HepG2 (cell line): ENCODE results near the gene OR8J1. TPM values are rescaled to one million over a fixed set of nuclear protein-coding genes. Genes with fewer than 3 reads are reported as not detected.

Experiments
- ATAC-seq: fragments of 200-7000 bp; cut with Tn5 transposase; 3 replicates; pipeline ENCODE4 v1.9.1; 2020; ENCODE audit warnings: mild to moderate bottlenecking, moderate library complexity
- BruUV-seq: library from RNA; stranded (reverse); fragments of 400-500 nt; replicated peaks from 2 replicates; lab custom pipeline; 2021; lab: Mats Ljungman, UMichigan
- CTCF ChIA-PET: fragments of 300-600 bp; formaldehyde crosslinking; extraction: SDS; loops from one replicate; lab custom pipeline; 2021; ENCODE audit warnings: low total read pairs, inconsistent platforms, low intra/inter-chr PET ratio; lab: Yijun Ruan, JAX
- POLR2A ChIA-PET: fragments of 350-600 bp; sonication (Branson Sonifier 250); formaldehyde crosslinking; loops from one replicate; lab custom pipeline; 2020; ENCODE audit warnings: antibody characterized with exemption, inconsistent platforms; lab: Yijun Ruan, JAX
- DNase-seq: peaks from one replicate; pipeline ENCODE4 v3.0.0-alpha.2; 2015; ENCODE audit warnings: low spot score
- FAIRE-seq: peaks from 3 replicates; lab custom pipeline; 2011; peaks lifted over from hg19 to GRCh38; lab: Jason Lieb, UNC
- H2AFZ ChIP-seq: one replicate; pipeline ENCODE4 v1.6.1; 2011; ENCODE audit warnings: low read length, inconsistent platforms
- H3K27ac ChIP-seq: fragments of 300-600 bp; 3 replicates; pipeline ENCODE4 v1.8.0; 2011; ENCODE audit warnings: mixed run types, mild to moderate bottlenecking, mixed read lengths, low read length, inconsistent platforms; ENCODE audit not compliant: insufficient read depth; ENCODE audit errors: extremely low read length
- H3K27me3 ChIP-seq, 2 experiments: fragments of 200-600 bp in 1 of 2; 2 replicates in 1 of 2; 3 replicates in 1 of 2; pipeline versions ENCODE4 v1.6.0 to v1.8.0; 2011; ENCODE audit warnings: low read length in 2 of 2, mild to moderate bottlenecking in 2 of 2, moderate library complexity in 2 of 2, inconsistent platforms in 1 of 2; ENCODE audit not compliant: insufficient read depth in 2 of 2, control insufficient read depth in 1 of 2
- H3K36me3 ChIP-seq, 2 experiments: fragments of 200-600 bp in 1 of 2; replicated peaks in 1 of 2; 2 replicates in 1 of 2; 3 replicates in 1 of 2; pipeline versions ENCODE4 v1.5.1 to v1.8.0; 2011; ENCODE audit warnings: low read length in 2 of 2, inconsistent platforms in 1 of 2; ENCODE audit not compliant: insufficient read depth in 2 of 2, control insufficient read depth in 1 of 2
- H3K4me1 ChIP-seq: 2 replicates; pipeline ENCODE4 v1.5.1; 2012; ENCODE audit warnings: low read length, inconsistent platforms; ENCODE audit not compliant: insufficient read depth
- H3K4me2 ChIP-seq: 2 replicates; pipeline ENCODE4 v1.6.0; 2011; ENCODE audit warnings: low read depth, low read length, inconsistent platforms
- H3K4me3 ChIP-seq, 3 experiments: fragments of 200-600 bp in 1 of 3; sonication (generic), shearing (Covaris generic) in 1 of 3; replicated peaks in 1 of 3; 2 replicates each; pipeline ENCODE4 v1.5.1; 2011 to 2016; ENCODE audit warnings: low read length in 3 of 3, inconsistent platforms in 2 of 3, low read depth in 2 of 3, mild to moderate bottlenecking in 2 of 3, control low read depth in 1 of 3, mixed read lengths in 1 of 3; ENCODE audit not compliant: insufficient read depth in 1 of 3
- H3K79me2 ChIP-seq: one replicate; pipeline ENCODE4 v1.6.1; 2011; ENCODE audit warnings: low read length, inconsistent platforms; ENCODE audit not compliant: insufficient read depth
- H3K9ac ChIP-seq: 2 replicates; pipeline ENCODE4 v1.6.0; 2011; ENCODE audit warnings: mild to moderate bottlenecking, low read depth, low read length, inconsistent platforms; ENCODE audit not compliant: insufficient read depth
- H3K9me3 ChIP-seq: 2 replicates; pipeline ENCODE4 v1.5.1; 2012; ENCODE audit warnings: mild to moderate bottlenecking, low read length
- H4K20me1 ChIP-seq: 2 replicates; pipeline ENCODE4 v1.6.0; 2011; ENCODE audit warnings: inconsistent platforms, mild to moderate bottlenecking, low read length, moderate library complexity; ENCODE audit not compliant: insufficient read depth
- ATM ChIP-seq: fragments of 450-650 bp; IDR thresholded peaks from 2 replicates; pipeline ENCODE4 v1.7.1; 2017; ENCODE audit warnings: mild to moderate bottlenecking, borderline replicate concordance
- CEBPB ChIP-seq: IDR thresholded peaks from 2 replicates; pipeline ENCODE4 v1.6.1; 2011; ENCODE audit warnings: low read depth, low read length, improper control_type of control experiment, borderline replicate concordance
- DR1 ChIP-seq: sonication (generic); formaldehyde crosslinking; IDR thresholded peaks from 2 replicates; pipeline ENCODE4 v1.8.0; 2021; ENCODE audit warnings: mild to moderate bottlenecking, missing genetic modification reagents, inconsistent platforms
- HCFC1 ChIP-seq: fragments of 150-350 bp; IDR thresholded peaks from 2 replicates; pipeline ENCODE4 v1.6.1; 2014; ENCODE audit warnings: low read depth, low read length
- HDAC1 ChIP-seq: sonication (generic); formaldehyde crosslinking; IDR thresholded peaks from 2 replicates; pipeline ENCODE4 v1.5.1; 2020; ENCODE audit warnings: mild to moderate bottlenecking, missing genetic modification reagents
- NAIF1 ChIP-seq: sonication (generic); formaldehyde crosslinking; IDR thresholded peaks from 2 replicates; pipeline ENCODE4 v1.5.0; 2020; ENCODE audit warnings: mild to moderate bottlenecking, missing genetic modification reagents, borderline replicate concordance
- RBM39 ChIP-seq: fragments of 200-400 bp; formaldehyde crosslinking; IDR thresholded peaks from one replicate; pipeline ENCODE4 v1.6.1; 2018; ENCODE audit warnings: antibody characterized with exemption, mild to moderate bottlenecking, low read depth, low read length; ENCODE audit not compliant: poor library complexity, severe bottlenecking
- SMARCC2 ChIP-seq: fragments of 450-650 bp; IDR thresholded peaks from 2 replicates; pipeline ENCODE4 v1.6.1; 2017; ENCODE audit warnings: antibody characterized with exemption, mild to moderate bottlenecking
- TCF7L2 ChIP-seq: IDR thresholded peaks from 2 replicates; pipeline ENCODE4 v1.6.1; 2011; ENCODE audit warnings: mild to moderate bottlenecking, low read depth, low read length, moderate library complexity
- ZBTB26 ChIP-seq: IDR thresholded peaks from 2 replicates; pipeline ENCODE4 v1.6.1; 2016; ENCODE audit warnings: missing compliant biosample characterization, missing genetic modification reagents, borderline replicate concordance
- ZNF557 ChIP-seq: sonication (generic); formaldehyde crosslinking; IDR thresholded peaks from 2 replicates; pipeline ENCODE4 v1.4.0; 2020; ENCODE audit warnings: missing genetic modification reagents
- ZSCAN9 ChIP-seq: IDR thresholded peaks from 2 replicates; pipeline ENCODE4 v1.6.1; 2016; ENCODE audit warnings: borderline replicate concordance
- in situ Hi-C: cut with HindIII; loops from 2 replicates; pipeline ENCODE4 v1.10.0; 2017; ENCODE audit warnings: low pct_unique_long_range_greater_than_20kb; ENCODE audit not compliant: extremely low pct_ligation_motif_present
- intact Hi-C: fragments of 100-400 bp; cut with micrococcal nuclease; formaldehyde crosslinking; loops from one replicate; pipeline ENCODE4 v1.10.0; 2022; ENCODE audit not compliant: unreplicated experiment
- polyA plus RNA-seq, 8 experiments: library from polyadenylated mRNA; depleted of rRNA in 3 of 8; stranded (reverse) in 7 of 8; unstranded in 1 of 8; fragments of >200 nt; fragmentation: Illumina TruSeq in 4 of 8; extraction: Trizol in 4 of 8; gene quantifications; 2 replicates each; pipeline versions ENCODE4 v1.2.1 to v1.2.3, GENCODE V29; 2011 to 2016; ENCODE audit warnings: low read depth in 4 of 8, missing spikeins in 1 of 8, mixed read lengths in 1 of 8; ENCODE audit not compliant: insufficient read depth in 1 of 8
- total RNA-seq, 5 experiments: library from RNA; depleted of rRNA; stranded (reverse); fragments of >200 nt; fragmentation: Illumina TruSeq; extraction: Trizol; gene quantifications; 2 replicates each; pipeline ENCODE4 v1.2.3, GENCODE V29; 2016; ENCODE audit warnings: low read depth in 1 of 5
- TF ChIP-seq, protein P1 (sequence below): sonication (generic); formaldehyde crosslinking; IDR thresholded peaks from 2 replicates; pipeline ENCODE4 v1.4.0; 2020; ENCODE audit warnings: low read depth, mild to moderate bottlenecking, missing genetic modification reagents
- TF ChIP-seq, protein P2 (sequence below): sonication (generic); formaldehyde crosslinking; IDR thresholded peaks from 2 replicates; pipeline ENCODE4 v1.8.0; 2023; ENCODE audit warnings: mild to moderate bottlenecking, missing genetic modification reagents

OR8J1 gene
- total and polyA plus RNA-seq, 2 of the 13 experiments (the other 11 are each of a cell fraction or from before 2014, with no cell fraction given): not detected

- POLR2A ChIA-PET: no interaction called here
- Histone ChIP-seq H2AFZ (no peak within 1 kb of the TSS), H3K4me1 (no peaks in the 10 kb centered on the region), H3K4me2 (no peak within 1 kb of the TSS), H3K9me3 (peaks cover 36% of the 10 kb centered on the region), H3K27me3 (no peaks in the 10 kb centered on the region; a peak in 1 of 5 replicates), H3K9ac (no peak within 1 kb of the TSS), H3K4me3 (no peak within 1 kb of the TSS), H3K27ac (no peak within 1 kb of the TSS), H4K20me1 (no peaks in the 10 kb centered on the region), H3K36me3 (no peaks in the 10 kb centered on the region), H3K79me2 (no peaks in the 10 kb centered on the region)
- DNase-seq: no peak
- ATAC-seq: no peak
- CTCF ChIA-PET: no interaction called here
- in situ Hi-C loops: no loop called here
- no peak for FAIRE-seq
- intact Hi-C loops: no loop called here
- no TSS peak for BruUV-seq
- TF ChIP-seq NAIF1 (CRISPR knock-in tag): no peak
- no peak for TF ChIP-seq SMARCC2
- TF ChIP-seq HCFC1: no peak
- TF ChIP-seq ZNF557 (CRISPR knock-in tag): no peak
- no peak for TF ChIP-seq ZBTB26 (CRISPR knock-in tag)
- TF ChIP-seq DR1 (CRISPR knock-in tag): no peak
- TF ChIP-seq, protein P1, sequence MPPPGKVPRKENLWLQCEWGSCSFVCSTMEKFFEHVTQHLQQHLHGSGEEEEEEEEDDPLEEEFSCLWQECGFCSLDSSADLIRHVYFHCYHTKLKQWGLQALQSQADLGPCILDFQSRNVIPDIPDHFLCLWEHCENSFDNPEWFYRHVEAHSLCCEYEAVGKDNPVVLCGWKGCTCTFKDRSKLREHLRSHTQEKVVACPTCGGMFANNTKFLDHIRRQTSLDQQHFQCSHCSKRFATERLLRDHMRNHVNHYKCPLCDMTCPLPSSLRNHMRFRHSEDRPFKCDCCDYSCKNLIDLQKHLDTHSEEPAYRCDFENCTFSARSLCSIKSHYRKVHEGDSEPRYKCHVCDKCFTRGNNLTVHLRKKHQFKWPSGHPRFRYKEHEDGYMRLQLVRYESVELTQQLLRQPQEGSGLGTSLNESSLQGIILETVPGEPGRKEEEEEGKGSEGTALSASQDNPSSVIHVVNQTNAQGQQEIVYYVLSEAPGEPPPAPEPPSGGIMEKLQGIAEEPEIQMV: no peak
- TF ChIP-seq ZSCAN9 (CRISPR knock-in tag): no peak
- TF ChIP-seq TCF7L2: no peak
- no peak for TF ChIP-seq ATM
- TF ChIP-seq RBM39: no peak
- TF ChIP-seq CEBPB: no peak
- TF ChIP-seq, protein P2, sequence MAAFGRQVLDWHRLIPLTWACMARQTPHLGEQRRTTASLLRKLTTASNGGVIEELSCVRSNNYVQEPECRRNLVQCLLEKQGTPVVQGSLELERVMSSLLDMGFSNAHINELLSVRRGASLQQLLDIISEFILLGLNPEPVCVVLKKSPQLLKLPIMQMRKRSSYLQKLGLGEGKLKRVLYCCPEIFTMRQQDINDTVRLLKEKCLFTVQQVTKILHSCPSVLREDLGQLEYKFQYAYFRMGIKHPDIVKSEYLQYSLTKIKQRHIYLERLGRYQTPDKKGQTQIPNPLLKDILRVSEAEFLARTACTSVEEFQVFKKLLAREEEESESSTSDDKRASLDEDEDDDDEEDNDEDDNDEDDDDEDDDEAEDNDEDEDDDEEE (CRISPR knock-in tag): no peak
- TF ChIP-seq HDAC1 (CRISPR knock-in tag): no peak
Observed at GRCh38 chr11:56314844-56315243, 39.2 kb upstream of the OR8J1 start, which contains the start of gene OR8K3. TSS of gene OR8K3 (plus strand) at chr11:56315144. CDS start at chr11:56318307, 3,163 bp downstream.
